HK-2 (cell line): ENCODE measurements around the gene DOK1.

Experiments used
- DNase-seq: peaks from one replicate; pipeline ENCODE4 v3.0.0-alpha.2; 2018; ENCODE audit not compliant: unreplicated experiment

The DOK1 gene

GRCh38 chr2:74599676-74600075 is 45.2 kb downstream of the DOK1 start:
- no peak for DNase-seq

DNA sequence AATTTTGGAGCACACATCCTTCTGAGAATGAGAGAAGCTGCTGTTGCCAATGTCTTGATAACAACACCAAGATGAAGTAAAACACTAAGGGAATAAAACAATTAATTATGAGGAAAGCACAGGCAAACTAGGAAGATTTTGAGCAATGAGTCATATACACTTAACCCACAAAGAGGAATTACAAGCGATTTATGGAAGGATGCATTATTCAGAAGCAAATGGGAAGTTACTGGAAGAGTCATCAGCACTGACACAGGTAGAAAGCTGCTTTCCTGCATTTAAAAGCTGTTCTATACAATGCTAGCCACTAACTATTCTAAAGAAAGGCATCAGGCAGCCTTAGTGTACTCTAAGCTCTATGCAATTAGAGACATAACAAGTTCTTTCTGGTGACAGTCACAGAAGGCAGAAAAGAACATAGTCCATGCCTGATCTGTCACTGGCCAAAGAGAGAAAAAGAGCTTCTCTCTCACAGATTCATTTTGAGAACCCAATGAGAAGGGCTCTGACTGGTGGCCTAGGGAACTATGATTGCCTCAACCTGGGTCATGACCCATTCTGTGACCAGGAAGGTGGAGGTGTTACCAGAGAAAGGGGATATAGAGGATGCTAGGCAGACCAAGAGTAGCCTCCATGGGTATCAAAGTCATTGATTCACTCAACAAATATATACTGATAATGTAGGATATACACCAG is 48.2 kb downstream of the DOK1 start:
- DNase-seq: no peak

GRCh38 chr2:74603282-74604000 is 48.9 kb downstream of the DOK1 start:
- DNase-seq: no peak

GRCh38 chr2:74606927-74607326 is 52.4 kb downstream of the DOK1 start:
- no peak for DNase-seq
